ENCODE measurements around the gene FTO.

The FTO gene

GRCh38 chr16:53740933-53741531, 37.1 kb downstream of the FTO start:
- DNase-seq (ENCODE audit: low spot score in 2 of 2) (no peak), ATAC-seq (replicated peaks; ENCODE audit: extremely low read depth, poor library complexity, severe bottlenecking) (no peak)
- Mint-ChIP-seq H3K27me3 (no peaks in the 10 kb centered on the region), H3K9me3 (no peaks in the 10 kb centered on the region), H3K4me3 (no peak overlapping the region), H3K36me3 (ENCODE audit: insufficient read depth) (no peaks in the 10 kb centered on the region), H3K4me1 (peaks cover 41% of the 10 kb centered on the region), H3K27ac (ENCODE audit: low read depth) (no peak overlapping the region)

GRCh38 chr16:53741546-53741945, 37.6 kb downstream of the FTO start:
- ATAC-seq (replicated peaks; ENCODE audit: extremely low read depth, poor library complexity, severe bottlenecking): no peak
- Mint-ChIP-seq H3K36me3 (ENCODE audit: insufficient read depth) (no peaks in the 10 kb centered on the region), H3K4me1 (peaks cover 37% of the 10 kb centered on the region), H3K9me3 (no peaks in the 10 kb centered on the region), H3K27me3 (no peaks in the 10 kb centered on the region), H3K27ac (ENCODE audit: low read depth) (no peak overlapping the region), H3K4me3 (no peak overlapping the region)
- DNase-seq (ENCODE audit: low spot score in 2 of 2): no peak

DNA sequence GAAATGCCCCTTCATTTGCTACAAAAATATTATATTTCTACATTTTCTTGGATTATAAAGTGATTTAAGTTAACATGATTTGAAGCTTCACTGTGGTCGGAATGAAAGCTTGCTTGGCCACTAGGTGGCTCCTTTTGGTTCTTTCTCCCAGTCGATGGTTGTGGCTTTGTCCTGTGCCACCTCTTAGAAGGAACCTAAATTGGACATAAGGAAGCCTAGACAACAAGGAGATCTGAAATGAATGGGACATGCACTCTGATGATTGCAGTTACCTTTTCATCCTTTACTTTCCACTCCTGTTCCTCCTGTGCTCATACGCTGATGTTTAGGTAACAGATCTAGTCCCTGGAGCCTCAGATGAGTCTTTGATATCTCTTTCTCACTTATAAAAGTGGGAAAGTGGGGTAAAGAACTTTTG, 39.2 kb downstream of the FTO start:
- Mint-ChIP-seq H3K27ac (ENCODE audit: low read depth) (no peak overlapping the region), H3K9me3 (no peaks in the 10 kb centered on the region)

DNA sequence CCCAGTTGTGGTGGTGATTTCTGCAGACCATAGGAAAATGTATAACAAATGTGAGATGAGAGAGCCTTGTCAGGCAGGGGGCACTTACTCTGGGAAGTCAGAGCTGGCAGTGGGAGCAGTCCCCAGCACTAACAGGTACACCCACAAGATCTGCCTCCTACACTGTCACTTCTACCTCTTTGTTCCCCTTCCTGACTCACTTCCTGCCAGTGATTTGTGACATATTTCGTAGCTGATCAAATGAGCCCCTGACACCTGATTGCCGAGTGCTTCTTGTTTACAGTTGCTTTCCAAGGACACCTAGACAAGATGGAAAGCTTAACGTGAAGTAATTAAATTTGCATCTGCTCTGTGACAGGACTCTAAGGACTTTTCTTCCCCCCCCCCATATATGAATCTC, 40.5 kb downstream of the FTO start:
- Mint-ChIP-seq H3K27me3 (no peaks in the 10 kb centered on the region), H3K9me3 (no peaks in the 10 kb centered on the region), H3K4me3 (no peak overlapping the region), H3K36me3 (ENCODE audit: insufficient read depth) (no peaks in the 10 kb centered on the region), H3K4me1 (peaks cover 25% of the 10 kb centered on the region), H3K27ac (ENCODE audit: low read depth) (no peak overlapping the region)
- ATAC-seq (replicated peaks; ENCODE audit: extremely low read depth, poor library complexity, severe bottlenecking) (peak; percentile 86), DNase-seq (ENCODE audit: low spot score in 2 of 2) (no peak)

More for the DNA sequence above, 39.2 kb downstream of the FTO start:
- ATAC-seq (replicated peaks; ENCODE audit: extremely low read depth, poor library complexity, severe bottlenecking) (no peak), DNase-seq (ENCODE audit: low spot score in 2 of 2) (no peak)
- Mint-ChIP-seq H3K4me1 (peaks cover 25% of the 10 kb centered on the region), H3K27me3 (no peaks in the 10 kb centered on the region), H3K4me3 (no peak overlapping the region), H3K36me3 (ENCODE audit: insufficient read depth) (no peaks in the 10 kb centered on the region)

DNA sequence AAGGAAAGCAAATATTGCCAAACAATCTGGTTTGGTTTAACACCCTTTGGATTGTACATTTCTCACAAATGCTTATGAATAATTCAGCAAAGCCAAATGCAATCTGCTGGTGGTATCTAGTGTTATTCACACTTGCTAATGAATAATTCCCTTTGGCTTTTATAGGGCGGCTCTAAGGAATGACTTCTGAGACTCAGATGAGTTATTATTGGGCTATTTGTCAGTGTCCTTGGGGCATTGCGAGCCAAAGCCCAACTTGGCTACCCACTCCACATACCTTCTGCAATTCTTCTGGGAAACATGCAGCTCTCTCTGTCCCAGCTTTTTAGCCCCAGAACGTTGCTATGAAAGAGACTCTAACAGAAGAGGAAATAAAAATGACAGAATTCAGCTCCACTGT, 41.1 kb downstream of the FTO start:
- no peaks in the 10 kb centered on the region for H3K36me3 Mint-ChIP-seq (ENCODE audit: insufficient read depth)
- no peaks in the 10 kb centered on the region for H3K9me3 Mint-ChIP-seq
- no peak overlapping the region for H3K4me3 Mint-ChIP-seq
- peak overlapping the region; percentile 52 for H3K27ac Mint-ChIP-seq (ENCODE audit: low read depth)
- no peaks in the 10 kb centered on the region for H3K27me3 Mint-ChIP-seq
- H3K4me1 Mint-ChIP-seq: peaks cover 30% of the 10 kb centered on the region
- DNase-seq (ENCODE audit: low spot score in 2 of 2) (no peak), ATAC-seq (replicated peaks; ENCODE audit: extremely low read depth, poor library complexity, severe bottlenecking) (no peak)

DNA sequence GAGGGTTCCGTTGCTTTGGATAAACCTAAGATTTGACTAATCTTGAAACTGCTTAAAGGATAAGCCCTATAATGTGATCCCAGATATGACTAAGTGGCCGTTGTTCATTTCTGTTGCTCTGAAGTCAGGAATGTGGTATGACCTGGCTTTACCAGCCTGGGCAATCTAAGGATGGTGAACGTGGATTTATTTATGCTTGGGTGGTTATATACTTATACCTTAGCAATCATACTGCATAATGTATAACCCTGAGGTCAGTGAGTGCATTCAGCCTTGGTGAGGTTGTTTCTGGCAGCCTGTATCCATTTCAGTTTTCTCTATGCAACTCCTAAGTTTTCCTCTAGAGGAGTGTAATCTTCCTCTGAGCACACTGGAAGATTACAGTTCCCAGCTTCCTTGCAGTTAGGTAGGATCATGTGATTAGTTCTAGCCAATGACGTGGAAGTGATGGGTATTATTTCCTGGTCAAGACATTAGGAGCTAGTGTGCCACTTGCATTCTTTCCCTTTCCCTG, 41.9 kb downstream of the FTO start:
- no peaks in the 10 kb centered on the region for H3K36me3 Mint-ChIP-seq (ENCODE audit: insufficient read depth)
- H3K27ac Mint-ChIP-seq (ENCODE audit: low read depth): peak overlapping the region; percentile 52
- DNase-seq (ENCODE audit: low spot score in 2 of 2) (no peak), ATAC-seq (replicated peaks; ENCODE audit: extremely low read depth, poor library complexity, severe bottlenecking) (no peak)
- peaks cover 30% of the 10 kb centered on the region for H3K4me1 Mint-ChIP-seq
- no peaks in the 10 kb centered on the region for H3K9me3 Mint-ChIP-seq
- no peak overlapping the region for H3K4me3 Mint-ChIP-seq
- H3K27me3 Mint-ChIP-seq: no peaks in the 10 kb centered on the region

DNA sequence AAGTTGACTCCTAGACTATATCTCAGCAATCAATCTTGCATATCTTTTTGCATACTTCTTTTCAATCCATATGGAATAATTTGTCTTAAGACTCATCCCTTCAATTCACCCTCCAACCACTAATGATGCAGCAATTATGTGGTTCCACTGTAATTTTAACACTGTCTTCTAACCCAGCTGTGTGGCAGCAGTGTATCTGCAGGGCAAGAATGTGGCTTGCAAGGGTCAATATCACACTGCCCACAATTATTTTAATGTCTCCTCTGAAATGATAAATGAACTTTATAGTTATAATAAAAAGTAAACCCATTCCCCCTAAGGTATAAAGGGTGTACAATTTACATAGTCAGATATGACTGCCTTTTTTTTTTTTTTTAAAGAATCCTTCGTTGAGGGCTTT, 48.6 kb downstream of the FTO start:
- DNase-seq (ENCODE audit: low spot score in 2 of 2) (no peak), ATAC-seq (replicated peaks; ENCODE audit: extremely low read depth, poor library complexity, severe bottlenecking) (no peak)
- Mint-ChIP-seq H3K27me3 (no peaks in the 10 kb centered on the region), H3K4me1 (peaks cover 22% of the 10 kb centered on the region), H3K36me3 (ENCODE audit: insufficient read depth) (peaks cover 2% of the 10 kb centered on the region), H3K27ac (ENCODE audit: low read depth) (no peak overlapping the region), H3K4me3 (no peak overlapping the region), H3K9me3 (no peaks in the 10 kb centered on the region)

DNA sequence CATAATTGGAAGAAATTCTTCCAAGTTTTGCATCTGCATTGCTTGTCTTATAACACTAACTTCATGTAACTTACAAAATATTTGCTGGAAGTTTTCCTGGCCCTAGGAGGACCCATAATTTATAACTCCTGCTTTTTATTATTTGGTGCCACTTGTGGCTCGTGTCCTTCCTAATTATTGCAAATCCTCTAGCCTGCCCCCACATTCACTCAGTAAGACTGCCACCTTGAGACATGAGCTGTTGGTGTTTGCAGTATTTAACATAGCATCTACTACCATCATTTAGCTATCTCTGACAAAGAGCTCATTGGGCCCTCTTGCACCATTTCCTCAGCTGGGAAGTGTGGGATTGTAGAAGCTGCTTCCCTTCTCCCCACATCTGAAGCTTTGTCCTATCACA, 49.5 kb downstream of the FTO start:
- no peak overlapping the region for H3K4me3 Mint-ChIP-seq
- peaks cover 2% of the 10 kb centered on the region for H3K36me3 Mint-ChIP-seq (ENCODE audit: insufficient read depth)
- DNase-seq (ENCODE audit: low spot score in 2 of 2) (no peak), ATAC-seq (replicated peaks; ENCODE audit: extremely low read depth, poor library complexity, severe bottlenecking) (no peak)
- H3K4me1 Mint-ChIP-seq: peaks cover 22% of the 10 kb centered on the region
- no peak overlapping the region for H3K27ac Mint-ChIP-seq (ENCODE audit: low read depth)
- H3K9me3 Mint-ChIP-seq: no peaks in the 10 kb centered on the region
- H3K27me3 Mint-ChIP-seq: no peaks in the 10 kb centered on the region

GRCh38 chr16:53755026-53755910, 51.3 kb downstream of the FTO start:
- peaks cover 2% of the 10 kb centered on the region for H3K36me3 Mint-ChIP-seq (ENCODE audit: insufficient read depth)
- no peak for ATAC-seq (replicated peaks; ENCODE audit: extremely low read depth, poor library complexity, severe bottlenecking)
- peaks cover 27% of the 10 kb centered on the region for H3K4me1 Mint-ChIP-seq
- no peaks in the 10 kb centered on the region for H3K27me3 Mint-ChIP-seq
- no peak overlapping the region for H3K4me3 Mint-ChIP-seq
- DNase-seq (ENCODE audit: low spot score in 2 of 2): no peak
- H3K9me3 Mint-ChIP-seq: no peaks in the 10 kb centered on the region
- H3K27ac Mint-ChIP-seq (ENCODE audit: low read depth): no peak overlapping the region

GRCh38 chr16:53756275-53756996, 52.5 kb downstream of the FTO start:
- ATAC-seq (replicated peaks; ENCODE audit: extremely low read depth, poor library complexity, severe bottlenecking): no peak
- H3K27ac Mint-ChIP-seq (ENCODE audit: low read depth): no peak overlapping the region

GRCh38 chr16:53757971-53758609, 54.1 kb downstream of the FTO start:
- Mint-ChIP-seq H3K4me1 (peaks cover 39% of the 10 kb centered on the region), H3K9me3 (no peaks in the 10 kb centered on the region), H3K4me3 (no peak overlapping the region), H3K27me3 (no peaks in the 10 kb centered on the region), H3K36me3 (ENCODE audit: insufficient read depth) (peaks cover 2% of the 10 kb centered on the region), H3K27ac (ENCODE audit: low read depth) (no peak overlapping the region)
- DNase-seq (ENCODE audit: low spot score in 2 of 2) (no peak), ATAC-seq (replicated peaks; ENCODE audit: extremely low read depth, poor library complexity, severe bottlenecking) (no peak)

More at GRCh38 chr16:53756275-53756996, 52.5 kb downstream of the FTO start:
- no peaks in the 10 kb centered on the region for H3K27me3 Mint-ChIP-seq
- H3K4me3 Mint-ChIP-seq: no peak overlapping the region
- peaks cover 2% of the 10 kb centered on the region for H3K36me3 Mint-ChIP-seq (ENCODE audit: insufficient read depth)
- DNase-seq (ENCODE audit: low spot score in 2 of 2): no peak
- no peaks in the 10 kb centered on the region for H3K9me3 Mint-ChIP-seq
- peaks cover 32% of the 10 kb centered on the region for H3K4me1 Mint-ChIP-seq

GRCh38 chr16:53761962-53762703, 58.2 kb downstream of the FTO start:
- H3K4me3 Mint-ChIP-seq: no peak overlapping the region
- DNase-seq (ENCODE audit: low spot score in 2 of 2) (no peak), ATAC-seq (replicated peaks; ENCODE audit: extremely low read depth, poor library complexity, severe bottlenecking) (no peak)
- H3K9me3 Mint-ChIP-seq: no peaks in the 10 kb centered on the region
- no peak overlapping the region for H3K27ac Mint-ChIP-seq (ENCODE audit: low read depth)
- no peaks in the 10 kb centered on the region for H3K36me3 Mint-ChIP-seq (ENCODE audit: insufficient read depth)
- peaks cover 29% of the 10 kb centered on the region for H3K4me1 Mint-ChIP-seq
- no peaks in the 10 kb centered on the region for H3K27me3 Mint-ChIP-seq

Measured in central memory CD8-positive, alpha-beta T cell (primary cell).